HCT116 (cell line): ENCODE measurements around the gene VAMP7. TPM values are rescaled to one million over a fixed set of nuclear protein-coding genes. Genes with fewer than 3 reads are reported as not detected.

Source experiments
- ATAC-seq: fragments of 200-7000 bp; cut with Tn5 transposase; 2 replicates; pipeline ENCODE4 v1.9.1; 2020; ENCODE audit warnings: mild to moderate bottlenecking, moderate library complexity
- BruUV-seq: library from RNA; stranded (reverse); fragments of 400-500 nt; replicated peaks from 2 replicates; lab custom pipeline; 2021; lab: Mats Ljungman, UMichigan
- CTCF ChIA-PET: fragments of 300-600 bp; sonication (Branson Sonifier 250); formaldehyde crosslinking; loops from one replicate; lab custom pipeline; 2021; ENCODE audit warnings: antibody characterized with exemption; lab: Charles Lee
- POLR2A ChIA-PET: fragments of 300-600, 350-600 bp; sonication (Branson Sonifier 250); formaldehyde crosslinking; loops from one replicate; lab custom pipeline; 2021; ENCODE audit warnings: antibody characterized with exemption; lab: Charles Lee
- RAD21 ChIA-PET, 2 experiments: fragments of 300-600 bp; sonication (Branson Sonifier 250); formaldehyde crosslinking; loops; one replicate each; lab custom pipeline; 2023; ENCODE audit warnings: low total read pairs in 2 of 2; ENCODE audit not compliant: uncharacterized antibody in 2 of 2, unreplicated experiment in 2 of 2, low non-redundant PET in 1 of 2; lab: Charles Lee
- DNase-seq: peaks from one replicate; pipeline ENCODE4 v3.0.0-alpha.2; 2010; ENCODE audit warnings: low read depth, low spot score
- H2AFZ ChIP-seq: fragments of 200-600 bp; shearing (Covaris generic), sonication (generic); 2 replicates; pipeline ENCODE4 v1.6.1; 2017; ENCODE audit warnings: low read depth, mixed run types, mixed read lengths, antibody characterized with exemption, low read length; ENCODE audit not compliant: poor library complexity, severe bottlenecking
- H3K27ac ChIP-seq: 2 replicates; pipeline ENCODE4 v1.5.1; 2012; ENCODE audit warnings: low read depth, low read length
- H3K27me3 ChIP-seq: fragments of 200-600 bp; sonication (generic); 2 replicates; pipeline ENCODE4 v1.6.1; 2016; ENCODE audit warnings: mixed run types, low read length, mixed read lengths; ENCODE audit not compliant: insufficient read depth
- H3K36me3 ChIP-seq, 2 experiments: fragments of 200-500 bp in 1 of 2; fragments of 200-600 bp in 1 of 2; sonication (Bioruptor generic) in 1 of 2; sonication (generic) in 1 of 2; 2 replicates each; pipeline versions ENCODE4 v1.5.1 to v1.6.1; 2014 to 2016; ENCODE audit warnings: low read length in 2 of 2, inconsistent platforms in 1 of 2, mixed read lengths in 1 of 2, mixed run types in 1 of 2; ENCODE audit not compliant: insufficient read depth in 2 of 2, control insufficient read depth in 1 of 2
- H3K4me1 ChIP-seq, 2 experiments: fragments of 200-600 bp in 1 of 2; sonication (generic) in 1 of 2; 2 replicates each; pipeline versions ENCODE4 v1.5.1 to v1.6.1; 2012 to 2017; ENCODE audit warnings: low read length in 2 of 2, inconsistent platforms in 1 of 2, mild to moderate bottlenecking in 1 of 2, mixed read lengths in 1 of 2, mixed run types in 1 of 2, moderate library complexity in 1 of 2; ENCODE audit not compliant: insufficient read depth in 2 of 2, control insufficient read depth in 1 of 2
- H3K4me2 ChIP-seq: fragments of 200-600 bp; sonication (generic); 2 replicates; pipeline ENCODE4 v1.6.1; 2017; ENCODE audit warnings: mixed run types, low read length, mixed read lengths
- H3K4me3 ChIP-seq, 2 experiments: fragments of 200-600 bp in 1 of 2; sonication (generic) in 1 of 2; replicated peaks in 1 of 2; 2 replicates each; pipeline ENCODE4 v1.5.1; 2011 to 2016; ENCODE audit warnings: low read length in 2 of 2, control low read depth in 1 of 2, low read depth in 1 of 2, mild to moderate bottlenecking in 1 of 2, mixed read lengths in 1 of 2, mixed run types in 1 of 2
- H3K79me2 ChIP-seq: fragments of 200-600 bp; sonication (generic); 2 replicates; pipeline ENCODE4 v1.6.1; 2017; ENCODE audit warnings: mild to moderate bottlenecking, mixed run types, low read length, moderate library complexity, mixed read lengths; ENCODE audit not compliant: insufficient read depth
- H3K9ac ChIP-seq: fragments of 200-600 bp; sonication (generic); 2 replicates; pipeline ENCODE4 v1.6.1; 2016; ENCODE audit warnings: low read length, mixed read lengths
- H3K9me2 ChIP-seq: fragments of 200-600 bp; sonication (generic), shearing (Covaris generic); 2 replicates; pipeline ENCODE4 v1.6.1; 2017; ENCODE audit warnings: mixed run types, mild to moderate bottlenecking, moderate library complexity; ENCODE audit not compliant: insufficient read depth
- H3K9me3 ChIP-seq, 2 experiments: fragments of 200-500 bp in 1 of 2; fragments of 200-600 bp in 1 of 2; sonication (Bioruptor generic) in 1 of 2; sonication (generic) in 1 of 2; 2 replicates each; pipeline ENCODE4 v1.6.1; 2014 to 2017; ENCODE audit warnings: low read length in 2 of 2, mixed read lengths in 2 of 2, inconsistent platforms in 1 of 2, low read depth in 1 of 2, mild to moderate bottlenecking in 1 of 2, mixed run types in 1 of 2, moderate library complexity in 1 of 2; ENCODE audit not compliant: control insufficient read depth in 1 of 2, insufficient read depth in 1 of 2
- H4K20me1 ChIP-seq: fragments of 200-600 bp; sonication (generic), shearing (Covaris generic); 2 replicates; pipeline ENCODE4 v1.6.1; 2017; ENCODE audit warnings: mixed run types, mild to moderate bottlenecking, moderate library complexity; ENCODE audit not compliant: insufficient read depth
- ATF3 ChIP-seq: IDR thresholded peaks from 2 replicates; pipeline ENCODE4 v1.6.1; 2012
- CTCF ChIP-seq, 3 experiments: fragments of 200-600 bp in 1 of 3; sonication (generic) in 1 of 3; IDR thresholded peaks in 2 of 3; conservative IDR thresholded peaks in 1 of 3; 2 replicates each; pipeline ENCODE4 v1.5.1; 2012 to 2017; ENCODE audit warnings: low read depth in 2 of 3, low read length in 2 of 3, antibody characterized with exemption in 1 of 3, borderline replicate concordance in 1 of 3, control low read depth in 1 of 3, mild to moderate bottlenecking in 1 of 3, mixed read lengths in 1 of 3, mixed run types in 1 of 3, moderate library complexity in 1 of 3; ENCODE audit not compliant: insufficient read depth in 1 of 3
- EGR1 ChIP-seq: IDR thresholded peaks from 2 replicates; pipeline ENCODE4 v1.6.1; 2012; ENCODE audit warnings: low read depth
- ELF1 ChIP-seq: IDR thresholded peaks from 2 replicates; pipeline ENCODE4 v1.6.1; 2012; ENCODE audit warnings: low read depth, borderline replicate concordance
- EZH2 ChIP-seq: fragments of 200-600 bp; sonication (generic); IDR thresholded peaks from 2 replicates; pipeline ENCODE4 v1.6.1; 2017; ENCODE audit warnings: antibody characterized with exemption, mixed run types
- EZH2phosphoT487 ChIP-seq: fragments of 200-600 bp; IDR thresholded peaks from 2 replicates; pipeline ENCODE4 v1.6.1; 2018; ENCODE audit warnings: antibody characterized with exemption, borderline replicate concordance
- MAX ChIP-seq: IDR thresholded peaks from 2 replicates; pipeline ENCODE4 v1.6.1; 2012
- REST ChIP-seq: IDR thresholded peaks from 2 replicates; pipeline ENCODE4 v1.6.1; 2012; ENCODE audit warnings: low read depth
- SIN3A ChIP-seq: IDR thresholded peaks from 2 replicates; pipeline ENCODE4 v1.6.1; 2012; ENCODE audit warnings: low read depth
- SP1 ChIP-seq: IDR thresholded peaks from 2 replicates; pipeline ENCODE4 v1.6.1; 2012; ENCODE audit warnings: low read depth
- SRF ChIP-seq: IDR thresholded peaks from 2 replicates; pipeline ENCODE4 v1.6.1; 2012; ENCODE audit warnings: low read depth
- YY1 ChIP-seq: IDR thresholded peaks from 2 replicates; pipeline ENCODE4 v1.6.1; 2011; ENCODE audit warnings: low read length, low read depth, moderate library complexity, mild to moderate bottlenecking; ENCODE audit not compliant: insufficient replicate concordance; ENCODE audit errors: extremely low read depth
- ZBTB33 ChIP-seq: IDR thresholded peaks from 2 replicates; pipeline ENCODE4 v1.6.1; 2011; ENCODE audit warnings: mild to moderate bottlenecking, low read length, moderate library complexity; ENCODE audit not compliant: insufficient replicate concordance; ENCODE audit errors: extremely low read depth
- ZFX ChIP-seq: fragments of 450-650 bp; IDR thresholded peaks from 2 replicates; pipeline ENCODE4 v1.6.1; 2017
- ZNF274 ChIP-seq: fragments of 200-500 bp; sonication (Bioruptor generic); IDR thresholded peaks from 2 replicates; pipeline ENCODE4 v1.6.1; 2014; ENCODE audit warnings: mild to moderate bottlenecking, low read depth, low read length, inconsistent platforms
- intact Hi-C: fragments of 100-400 bp; cut with micrococcal nuclease; formaldehyde crosslinking; loops from 2 replicates; pipeline ENCODE4 v1.10.0; 2022
- total RNA-seq: library from RNA; stranded (reverse); gene quantifications from one replicate; pipeline ENCODE4 v1.2.1, GENCODE V29; 2021; ENCODE audit not compliant: unreplicated experiment

VAMP7 gene
- total RNA-seq, 1 experiment from 2014 or later = 32.8 TPM

GRCh38 chrX:155876704-155877103, 4.4 kb upstream of the VAMP7 start (continued):
- TF ChIP-seq CTCF (IDR thresholded peaks at IDR 0.05 in 2 of 3, conservative IDR thresholded peaks at IDR 0.05 in 1 of 3; ENCODE audit: borderline replicate concordance in 1 of 3, insufficient read depth in 1 of 3, low read depth in 2 of 3, low read length in 2 of 3) (no peak), ELF1 (no peak), ZFX (no peak), ZNF274 (no peak), SIN3A (no peak), EGR1 (no peak)

GRCh38 chrX:155877288-155877687, 3.9 kb upstream of the VAMP7 start:
- ATAC-seq = no peak
- Histone ChIP-seq H3K27ac (no peak overlapping the region), H3K9me3 (no peaks in the 10 kb centered on the region), H3K9me2 (no peaks in the 10 kb centered on the region), H4K20me1 (no peaks in the 10 kb centered on the region), H3K36me3 (no peaks in the 10 kb centered on the region), H2AFZ (no peak overlapping the region), H3K9ac (no peak overlapping the region), H3K4me1 (peaks cover 0 to 9% of the 10 kb centered on the region in 2 experiments; a peak in 1 of 4 replicates), H3K4me3 (no peak overlapping the region), H3K27me3 (no peaks in the 10 kb centered on the region), H3K79me2 (peaks cover 7% of the 10 kb centered on the region), H3K4me2 (no peak overlapping the region)
- BruUV-seq = no TSS peak
- ChIA-PET CTCF (no interaction called here), POLR2A (no interaction called here), RAD21 (no interaction called here)
- no peak for DNase-seq
- intact Hi-C loops = no loop called here
- TF ChIP-seq MAX (no peak), SP1 (no peak), ATF3 (no peak), EZH2phosphoT487 (no peak), SIN3A (no peak), EGR1 (no peak), REST (no peak), EZH2 (no peak), ZNF274 (no peak), SRF (no peak), YY1 (no peak), ZBTB33 (no peak)
